ENCODE data around the gene CTDSPL.

Gene CTDSPL

GRCh38 chr3:37901721-37902120 lies 40.0 kb downstream of the CTDSPL start:
- DNase-seq, result no peak
- Histone ChIP-seq H3K9me3 (ENCODE audit: control insufficient read depth, low read length) (no peaks in the 10 kb centered on the region), H3K27me3 (replicated peaks; ENCODE audit: control insufficient read depth, insufficient read depth, low read length, poor library complexity, severe bottlenecking) (no peaks in the 10 kb centered on the region), H3K4me1 (ENCODE audit: control insufficient read depth, insufficient read depth, low read length, poor library complexity, severe bottlenecking) (no peaks in the 10 kb centered on the region), H3K27ac (ENCODE audit: insufficient read depth, low read length, poor library complexity, severe bottlenecking) (no peak overlapping the region), H3K4me3 (ENCODE audit: insufficient read depth, low read depth, low read length, poor library complexity, severe bottlenecking) (no peak overlapping the region), H3K36me3 (ENCODE audit: control insufficient read depth, insufficient read depth, low read length) (no peaks in the 10 kb centered on the region)

- Histone ChIP-seq H3K27ac (ENCODE audit: insufficient read depth, low read length, poor library complexity, severe bottlenecking) (no peak overlapping the region), H3K27me3 (replicated peaks; ENCODE audit: control insufficient read depth, insufficient read depth, low read length, poor library complexity, severe bottlenecking) (no peaks in the 10 kb centered on the region), H3K4me1 (ENCODE audit: control insufficient read depth, insufficient read depth, low read length, poor library complexity, severe bottlenecking) (no peaks in the 10 kb centered on the region), H3K4me3 (ENCODE audit: insufficient read depth, low read depth, low read length, poor library complexity, severe bottlenecking) (no peak overlapping the region), H3K9me3 (ENCODE audit: control insufficient read depth, low read length) (no peaks in the 10 kb centered on the region), H3K36me3 (ENCODE audit: control insufficient read depth, insufficient read depth, low read length) (no peaks in the 10 kb centered on the region)
- no peak for DNase-seq
These were observed 41.0 kb downstream of the CTDSPL start for GRCh38 chr3:37902674-37903073.

- H3K27ac ChIP-seq (ENCODE audit: insufficient read depth, low read length, poor library complexity, severe bottlenecking), result no peak overlapping the region
- no peaks in the 10 kb centered on the region for H3K36me3 ChIP-seq (ENCODE audit: control insufficient read depth, insufficient read depth, low read length)
- no peaks in the 10 kb centered on the region for H3K4me1 ChIP-seq (ENCODE audit: control insufficient read depth, insufficient read depth, low read length, poor library complexity, severe bottlenecking)
- no peak overlapping the region for H3K4me3 ChIP-seq (ENCODE audit: insufficient read depth, low read depth, low read length, poor library complexity, severe bottlenecking)
- no peaks in the 10 kb centered on the region for H3K27me3 ChIP-seq (replicated peaks; ENCODE audit: control insufficient read depth, insufficient read depth, low read length, poor library complexity, severe bottlenecking)
- H3K9me3 ChIP-seq (ENCODE audit: control insufficient read depth, low read length), result no peaks in the 10 kb centered on the region
- no peak for DNase-seq
These were observed 41.6 kb downstream of the CTDSPL start for GRCh38 chr3:37903320-37903719.

- no peaks in the 10 kb centered on the region for H3K27me3 ChIP-seq (replicated peaks; ENCODE audit: control insufficient read depth, insufficient read depth, low read length, poor library complexity, severe bottlenecking)
- no peak overlapping the region for H3K27ac ChIP-seq (ENCODE audit: insufficient read depth, low read length, poor library complexity, severe bottlenecking)
- no peaks in the 10 kb centered on the region for H3K9me3 ChIP-seq (ENCODE audit: control insufficient read depth, low read length)
- no peak for DNase-seq
- H3K4me1 ChIP-seq (ENCODE audit: control insufficient read depth, insufficient read depth, low read length, poor library complexity, severe bottlenecking), result no peaks in the 10 kb centered on the region
- no peak overlapping the region for H3K4me3 ChIP-seq (ENCODE audit: insufficient read depth, low read depth, low read length, poor library complexity, severe bottlenecking)
- H3K36me3 ChIP-seq (ENCODE audit: control insufficient read depth, insufficient read depth, low read length), result no peaks in the 10 kb centered on the region
These were observed 42.1 kb downstream of the CTDSPL start for GRCh38 chr3:37903734-37904133.

GRCh38 chr3:37904601-37905000 lies 42.9 kb downstream of the CTDSPL start:
- H3K27me3 ChIP-seq (replicated peaks; ENCODE audit: control insufficient read depth, insufficient read depth, low read length, poor library complexity, severe bottlenecking), result no peaks in the 10 kb centered on the region
- DNase-seq, result no peak
- no peaks in the 10 kb centered on the region for H3K9me3 ChIP-seq (ENCODE audit: control insufficient read depth, low read length)
- H3K27ac ChIP-seq (ENCODE audit: insufficient read depth, low read length, poor library complexity, severe bottlenecking), result no peak overlapping the region
- H3K4me1 ChIP-seq (ENCODE audit: control insufficient read depth, insufficient read depth, low read length, poor library complexity, severe bottlenecking), result no peaks in the 10 kb centered on the region
- no peak overlapping the region for H3K4me3 ChIP-seq (ENCODE audit: insufficient read depth, low read depth, low read length, poor library complexity, severe bottlenecking)
- H3K36me3 ChIP-seq (ENCODE audit: control insufficient read depth, insufficient read depth, low read length), result no peaks in the 10 kb centered on the region

- Histone ChIP-seq H3K4me1 (ENCODE audit: control insufficient read depth, insufficient read depth, low read length, poor library complexity, severe bottlenecking) (no peaks in the 10 kb centered on the region), H3K4me3 (ENCODE audit: insufficient read depth, low read depth, low read length, poor library complexity, severe bottlenecking) (no peak overlapping the region), H3K27me3 (replicated peaks; ENCODE audit: control insufficient read depth, insufficient read depth, low read length, poor library complexity, severe bottlenecking) (no peaks in the 10 kb centered on the region), H3K36me3 (ENCODE audit: control insufficient read depth, insufficient read depth, low read length) (no peaks in the 10 kb centered on the region), H3K9me3 (ENCODE audit: control insufficient read depth, low read length) (no peaks in the 10 kb centered on the region), H3K27ac (ENCODE audit: insufficient read depth, low read length, poor library complexity, severe bottlenecking) (no peak overlapping the region)
- no peak for DNase-seq
These were observed 43.7 kb downstream of the CTDSPL start for GRCh38 chr3:37905346-37905745.

- Histone ChIP-seq H3K4me3 (ENCODE audit: insufficient read depth, low read depth, low read length, poor library complexity, severe bottlenecking) (no peak overlapping the region), H3K36me3 (ENCODE audit: control insufficient read depth, insufficient read depth, low read length) (no peaks in the 10 kb centered on the region), H3K9me3 (ENCODE audit: control insufficient read depth, low read length) (no peaks in the 10 kb centered on the region), H3K4me1 (ENCODE audit: control insufficient read depth, insufficient read depth, low read length, poor library complexity, severe bottlenecking) (no peaks in the 10 kb centered on the region), H3K27ac (ENCODE audit: insufficient read depth, low read length, poor library complexity, severe bottlenecking) (no peak overlapping the region), H3K27me3 (replicated peaks; ENCODE audit: control insufficient read depth, insufficient read depth, low read length, poor library complexity, severe bottlenecking) (no peaks in the 10 kb centered on the region)
- no peak for DNase-seq
These were observed 44.5 kb downstream of the CTDSPL start for GRCh38 chr3:37905987-37906674.

- no peak for DNase-seq
- no peak overlapping the region for H3K27ac ChIP-seq (ENCODE audit: insufficient read depth, low read length, poor library complexity, severe bottlenecking)
- no peaks in the 10 kb centered on the region for H3K27me3 ChIP-seq (replicated peaks; ENCODE audit: control insufficient read depth, insufficient read depth, low read length, poor library complexity, severe bottlenecking)
- H3K36me3 ChIP-seq (ENCODE audit: control insufficient read depth, insufficient read depth, low read length), result no peaks in the 10 kb centered on the region
- no peak overlapping the region for H3K4me3 ChIP-seq (ENCODE audit: insufficient read depth, low read depth, low read length, poor library complexity, severe bottlenecking)
- no peaks in the 10 kb centered on the region for H3K9me3 ChIP-seq (ENCODE audit: control insufficient read depth, low read length)
- H3K4me1 ChIP-seq (ENCODE audit: control insufficient read depth, insufficient read depth, low read length, poor library complexity, severe bottlenecking), result no peaks in the 10 kb centered on the region
These were observed 45.1 kb downstream of the CTDSPL start for GRCh38 chr3:37906734-37907282.

- no peaks in the 10 kb centered on the region for H3K36me3 ChIP-seq (ENCODE audit: control insufficient read depth, insufficient read depth, low read length)
- H3K4me3 ChIP-seq (ENCODE audit: insufficient read depth, low read depth, low read length, poor library complexity, severe bottlenecking), result no peak overlapping the region
- no peaks in the 10 kb centered on the region for H3K27me3 ChIP-seq (replicated peaks; ENCODE audit: control insufficient read depth, insufficient read depth, low read length, poor library complexity, severe bottlenecking)
- no peaks in the 10 kb centered on the region for H3K4me1 ChIP-seq (ENCODE audit: control insufficient read depth, insufficient read depth, low read length, poor library complexity, severe bottlenecking)
- H3K27ac ChIP-seq (ENCODE audit: insufficient read depth, low read length, poor library complexity, severe bottlenecking), result no peak overlapping the region
- no peak for DNase-seq
- no peaks in the 10 kb centered on the region for H3K9me3 ChIP-seq (ENCODE audit: control insufficient read depth, low read length)
These were observed 45.7 kb downstream of the CTDSPL start for GRCh38 chr3:37907371-37907770.

- H3K4me3 ChIP-seq (ENCODE audit: insufficient read depth, low read depth, low read length, poor library complexity, severe bottlenecking), result no peak overlapping the region
- H3K27ac ChIP-seq (ENCODE audit: insufficient read depth, low read length, poor library complexity, severe bottlenecking), result no peak overlapping the region
- no peak for DNase-seq
- H3K9me3 ChIP-seq (ENCODE audit: control insufficient read depth, low read length), result no peaks in the 10 kb centered on the region
- no peaks in the 10 kb centered on the region for H3K4me1 ChIP-seq (ENCODE audit: control insufficient read depth, insufficient read depth, low read length, poor library complexity, severe bottlenecking)
- H3K27me3 ChIP-seq (replicated peaks; ENCODE audit: control insufficient read depth, insufficient read depth, low read length, poor library complexity, severe bottlenecking), result no peaks in the 10 kb centered on the region
- no peaks in the 10 kb centered on the region for H3K36me3 ChIP-seq (ENCODE audit: control insufficient read depth, insufficient read depth, low read length)
These were observed 46.2 kb downstream of the CTDSPL start for GRCh38 chr3:37907906-37908305.

Data from effector memory CD4-positive, alpha-beta T cell (primary cell).